Neuronal stem cell (in vitro differentiated cells): ENCODE results near the gene SC5D.

Source experiments
- DNase-seq: peaks from one replicate; pipeline ENCODE4 v3.0.0-alpha.2; 2013; ENCODE audit warnings: low spot score
- H2AFZ ChIP-seq: one replicate; pipeline ENCODE4 v1.6.1; 2013; ENCODE audit warnings: mild to moderate bottlenecking, low read length, inconsistent platforms
- H2AK5ac ChIP-seq: 2 replicates; pipeline ENCODE4 v1.6.1; 2013; ENCODE audit warnings: low read depth, mild to moderate bottlenecking, inconsistent platforms, low read length, moderate library complexity, mixed read lengths
- H2BK120ac ChIP-seq: 2 replicates; pipeline ENCODE4 v1.6.1; 2013; ENCODE audit warnings: low read depth, mild to moderate bottlenecking, inconsistent platforms, low read length, moderate library complexity, mixed read lengths
- H2BK12ac ChIP-seq: one replicate; pipeline ENCODE4 v1.6.1; 2013; ENCODE audit warnings: low read length, inconsistent platforms
- H2BK15ac ChIP-seq: 2 replicates; pipeline ENCODE4 v1.6.1; 2013; ENCODE audit warnings: mild to moderate bottlenecking, low read length, inconsistent platforms, mixed read lengths
- H2BK5ac ChIP-seq: one replicate; pipeline ENCODE4 v1.6.1; 2013; ENCODE audit warnings: inconsistent platforms, mild to moderate bottlenecking, low read length, moderate library complexity
- H3K14ac ChIP-seq: one replicate; pipeline ENCODE4 v1.6.1; 2013; ENCODE audit warnings: low read length, inconsistent platforms
- H3K18ac ChIP-seq: 2 replicates; pipeline ENCODE4 v1.6.1; 2013; ENCODE audit warnings: low read length, inconsistent platforms
- H3K23ac ChIP-seq: 2 replicates; pipeline ENCODE4 v1.6.1; 2013; ENCODE audit warnings: low read depth, mild to moderate bottlenecking, mixed read lengths, low read length, inconsistent platforms; ENCODE audit not compliant: poor library complexity
- H3K27ac ChIP-seq: replicated peaks from 3 replicates; pipeline ENCODE4 v1.5.1; 2013; ENCODE audit warnings: low read length, inconsistent platforms
- H3K27me3 ChIP-seq, 3 experiments: 2 replicates each; pipeline ENCODE4 v1.6.1; 2013; ENCODE audit warnings: low read length in 3 of 3, mild to moderate bottlenecking in 2 of 3, inconsistent platforms in 1 of 3, low read depth in 1 of 3, mixed read lengths in 1 of 3, moderate library complexity in 1 of 3; ENCODE audit not compliant: control insufficient read depth in 3 of 3, insufficient read depth in 3 of 3
- H3K36me3 ChIP-seq, 2 donors: replicated peaks in 1 of 2; 2 replicates each; pipeline ENCODE4 v1.6.1; 2013; ENCODE audit warnings: low read length in 2 of 2; ENCODE audit not compliant: control insufficient read depth in 2 of 2, insufficient read depth in 2 of 2
- H3K4ac ChIP-seq: 2 replicates; pipeline ENCODE4 v1.6.1; 2013; ENCODE audit warnings: inconsistent platforms, mild to moderate bottlenecking, low read length, moderate library complexity
- H3K4me1 ChIP-seq, 2 donors: 1 replicate in 1 of 2; 2 replicates in 1 of 2; pipeline ENCODE4 v1.6.1; 2013; ENCODE audit warnings: low read length in 2 of 2, low read depth in 1 of 2; ENCODE audit not compliant: control insufficient read depth in 2 of 2, insufficient read depth in 1 of 2
- H3K4me2 ChIP-seq: one replicate; pipeline ENCODE4 v1.6.1; 2013; ENCODE audit warnings: mild to moderate bottlenecking, low read length, inconsistent platforms; ENCODE audit not compliant: insufficient read depth, poor library complexity, severe bottlenecking
- H3K4me3 ChIP-seq, 2 donors: 2 replicates each; pipeline ENCODE4 v1.5.1; 2013; ENCODE audit warnings: low read length in 2 of 2, mild to moderate bottlenecking in 2 of 2, inconsistent platforms in 1 of 2, moderate library complexity in 1 of 2
- H3K79me1 ChIP-seq: one replicate; pipeline ENCODE4 v1.6.1; 2013; ENCODE audit warnings: low read depth, mild to moderate bottlenecking, inconsistent platforms, low read length, moderate library complexity
- H3K9ac ChIP-seq: one replicate; pipeline ENCODE4 v1.6.1; 2013; ENCODE audit warnings: mild to moderate bottlenecking, low read depth, low read length, inconsistent platforms; ENCODE audit not compliant: poor library complexity
- H3K9me3 ChIP-seq, 2 donors: replicated peaks in 1 of 2; 2 replicates each; pipeline versions ENCODE3 to v1.6.1; 2013; ENCODE audit warnings: low read length in 2 of 2, mild to moderate bottlenecking in 2 of 2, inconsistent platforms in 1 of 2, low read depth in 1 of 2, mixed read lengths in 1 of 2, moderate library complexity in 1 of 2; ENCODE audit not compliant: control insufficient read depth in 2 of 2, insufficient read depth in 1 of 2
- H4K8ac ChIP-seq: one replicate; pipeline ENCODE4 v1.6.1; 2013; ENCODE audit warnings: low read depth, mild to moderate bottlenecking, inconsistent platforms, low read length, moderate library complexity
- H4K91ac ChIP-seq: one replicate; pipeline ENCODE4 v1.6.1; 2013; ENCODE audit warnings: low read length, low read depth, mild to moderate bottlenecking, inconsistent platforms; ENCODE audit not compliant: poor library complexity
- WGBS, 2 donors: extraction: QIAGEN DNeasy Blood & Tissue Kit; methylation state at CpG; one replicate each; pipeline ENCODE4 v1.1.7; 2013; ENCODE audit warnings: missing lambda C conversion rate in 2 of 2, mixed read lengths in 1 of 2; ENCODE audit not compliant: insufficient read length in 2 of 2, insufficient replicate concordance in 1 of 2; ENCODE audit errors: extremely low coverage in 2 of 2; 5-methylcytosine and 5-hydroxymethylcytosine counted together

Gene SC5D

DNA sequence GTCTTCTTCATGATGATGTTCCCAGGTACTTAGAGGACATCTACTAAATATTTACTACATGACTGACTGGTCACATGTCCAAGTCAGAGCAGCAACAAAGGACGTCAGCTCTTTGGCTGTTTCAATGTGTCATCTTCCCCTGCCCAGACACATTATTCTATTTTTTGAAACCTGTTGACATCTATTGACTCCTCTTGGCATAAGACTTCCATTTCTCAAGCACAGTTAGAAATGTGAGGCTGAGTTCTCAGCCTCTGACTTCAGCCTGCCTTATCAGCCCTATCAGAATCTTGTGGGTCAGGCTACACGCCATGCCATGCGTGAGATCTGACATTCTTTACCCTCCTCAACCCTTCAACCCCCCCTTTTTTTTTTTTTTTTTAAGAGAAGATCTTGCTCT is 63.8 kb downstream of the SC5D start:
- no peak overlapping the region for H3K14ac ChIP-seq
- H2BK12ac ChIP-seq: no peak overlapping the region
- no peak overlapping the region for H3K9ac ChIP-seq
- no peak overlapping the region for H3K18ac ChIP-seq
- WGBS, 2 donors: no CpG with 5 or more reads among the region's 3 CpGs
- no peak overlapping the region for H2AK5ac ChIP-seq
- H2BK15ac ChIP-seq: no peak overlapping the region
- no peak overlapping the region for H3K23ac ChIP-seq
- H2AFZ ChIP-seq: no peak overlapping the region
- H4K8ac ChIP-seq: no peak overlapping the region
- H2BK120ac ChIP-seq: no peak overlapping the region
- no peak for DNase-seq
- no peaks in the 10 kb centered on the region for H3K27me3 ChIP-seq
- no peak overlapping the region for H2BK5ac ChIP-seq
- H3K79me1 ChIP-seq: no peaks in the 10 kb centered on the region
- H4K91ac ChIP-seq: no peak overlapping the region
- H3K4me1 ChIP-seq: peaks cover 0 to 8% of the 10 kb centered on the region in 2 donors
- no peak overlapping the region for H3K4me3 ChIP-seq
- no peaks in the 10 kb centered on the region for H3K36me3 ChIP-seq
- no peaks in the 10 kb centered on the region for H3K9me3 ChIP-seq
- H3K4ac ChIP-seq: no peak overlapping the region
- H3K4me2 ChIP-seq: no peak overlapping the region
- H3K27ac ChIP-seq: no peak overlapping the region
